HepG2 (cell line): ENCODE measurements around the gene ZBED1. TPM values are rescaled to one million over a fixed set of nuclear protein-coding genes. Genes with fewer than 3 reads are reported as not detected.

Experiments
- ATAC-seq: fragments of 200-7000 bp; cut with Tn5 transposase; 3 replicates; pipeline ENCODE4 v1.9.1; 2020; ENCODE audit warnings: mild to moderate bottlenecking, moderate library complexity
- Bru-seq: library from RNA; stranded (reverse); fragments of 400-500 nt; gene quantifications from one replicate; lab custom pipeline; 2021; lab: Mats Ljungman, UMichigan
- BruChase-seq, 2 experiments: library from RNA; stranded (reverse); fragments of 400-500 nt; gene quantifications; one replicate each; lab custom pipeline; 2021; lab: Mats Ljungman, UMichigan
- BruUV-seq: library from RNA; stranded (reverse); fragments of 400-500 nt; replicated peaks from 2 replicates; lab custom pipeline; 2021; lab: Mats Ljungman, UMichigan
- CTCF ChIA-PET: fragments of 300-600 bp; formaldehyde crosslinking; extraction: SDS; loops from one replicate; lab custom pipeline; 2021; ENCODE audit warnings: low total read pairs, inconsistent platforms, low intra/inter-chr PET ratio; lab: Yijun Ruan, JAX
- POLR2A ChIA-PET: fragments of 350-600 bp; sonication (Branson Sonifier 250); formaldehyde crosslinking; loops from one replicate; lab custom pipeline; 2020; ENCODE audit warnings: antibody characterized with exemption, inconsistent platforms; lab: Yijun Ruan, JAX
- DNase-seq: peaks from one replicate; pipeline ENCODE4 v3.0.0-alpha.2; 2015; ENCODE audit warnings: low spot score
- FAIRE-seq: peaks from 3 replicates; lab custom pipeline; 2011; peaks lifted over from hg19 to GRCh38; lab: Jason Lieb, UNC
- H2AFZ ChIP-seq: one replicate; pipeline ENCODE4 v1.6.1; 2011; ENCODE audit warnings: low read length, inconsistent platforms
- H3K27ac ChIP-seq: fragments of 300-600 bp; 3 replicates; pipeline ENCODE4 v1.8.0; 2011; ENCODE audit warnings: mixed run types, mild to moderate bottlenecking, mixed read lengths, low read length, inconsistent platforms; ENCODE audit not compliant: insufficient read depth; ENCODE audit errors: extremely low read length
- H3K27me3 ChIP-seq, 2 experiments: fragments of 200-600 bp in 1 of 2; 2 replicates in 1 of 2; 3 replicates in 1 of 2; pipeline versions ENCODE4 v1.6.0 to v1.8.0; 2011; ENCODE audit warnings: low read length in 2 of 2, mild to moderate bottlenecking in 2 of 2, moderate library complexity in 2 of 2, inconsistent platforms in 1 of 2; ENCODE audit not compliant: insufficient read depth in 2 of 2, control insufficient read depth in 1 of 2
- H3K36me3 ChIP-seq, 2 experiments: fragments of 200-600 bp in 1 of 2; replicated peaks in 1 of 2; 2 replicates in 1 of 2; 3 replicates in 1 of 2; pipeline versions ENCODE4 v1.5.1 to v1.8.0; 2011; ENCODE audit warnings: low read length in 2 of 2, inconsistent platforms in 1 of 2; ENCODE audit not compliant: insufficient read depth in 2 of 2, control insufficient read depth in 1 of 2
- H3K4me1 ChIP-seq: 2 replicates; pipeline ENCODE4 v1.5.1; 2012; ENCODE audit warnings: low read length, inconsistent platforms; ENCODE audit not compliant: insufficient read depth
- H3K4me2 ChIP-seq: 2 replicates; pipeline ENCODE4 v1.6.0; 2011; ENCODE audit warnings: low read depth, low read length, inconsistent platforms
- H3K4me3 ChIP-seq, 3 experiments: fragments of 200-600 bp in 1 of 3; sonication (generic), shearing (Covaris generic) in 1 of 3; replicated peaks in 1 of 3; 2 replicates each; pipeline ENCODE4 v1.5.1; 2011 to 2016; ENCODE audit warnings: low read length in 3 of 3, inconsistent platforms in 2 of 3, low read depth in 2 of 3, mild to moderate bottlenecking in 2 of 3, control low read depth in 1 of 3, mixed read lengths in 1 of 3; ENCODE audit not compliant: insufficient read depth in 1 of 3
- H3K79me2 ChIP-seq: one replicate; pipeline ENCODE4 v1.6.1; 2011; ENCODE audit warnings: low read length, inconsistent platforms; ENCODE audit not compliant: insufficient read depth
- H3K9ac ChIP-seq: 2 replicates; pipeline ENCODE4 v1.6.0; 2011; ENCODE audit warnings: mild to moderate bottlenecking, low read depth, low read length, inconsistent platforms; ENCODE audit not compliant: insufficient read depth
- H3K9me3 ChIP-seq: 2 replicates; pipeline ENCODE4 v1.5.1; 2012; ENCODE audit warnings: mild to moderate bottlenecking, low read length
- H4K20me1 ChIP-seq: 2 replicates; pipeline ENCODE4 v1.6.0; 2011; ENCODE audit warnings: inconsistent platforms, mild to moderate bottlenecking, low read length, moderate library complexity; ENCODE audit not compliant: insufficient read depth
- BRD4 ChIP-seq: sonication (generic); formaldehyde crosslinking; IDR thresholded peaks from 2 replicates; pipeline ENCODE4 v1.4.0; 2020; ENCODE audit warnings: missing genetic modification reagents
- CBX5 ChIP-seq: sonication (generic); formaldehyde crosslinking; IDR thresholded peaks from 2 replicates; pipeline ENCODE4 v1.4.0; 2020; ENCODE audit warnings: missing genetic modification reagents, borderline replicate concordance
- ESRRA ChIP-seq: sonication (generic); formaldehyde crosslinking; IDR thresholded peaks from 2 replicates; pipeline ENCODE4 v1.5.1; 2020; ENCODE audit warnings: mild to moderate bottlenecking, low read depth, missing genetic modification reagents
- KLF12 ChIP-seq: sonication (generic); formaldehyde crosslinking; IDR thresholded peaks from 2 replicates; pipeline ENCODE4 v1.4.0; 2020; ENCODE audit warnings: missing genetic modification reagents, borderline replicate concordance
- MEIS1 ChIP-seq: sonication (generic); formaldehyde crosslinking; IDR thresholded peaks from 2 replicates; pipeline ENCODE4 v1.9.0; 2021; ENCODE audit warnings: mild to moderate bottlenecking, missing genetic modification reagents, moderate library complexity, borderline replicate concordance
- POLR2A ChIP-seq, 2 experiments: IDR thresholded peaks; 2 replicates each; pipeline ENCODE4 v1.6.1; 2011; ENCODE audit warnings: low read depth in 2 of 2, low read length in 2 of 2, mild to moderate bottlenecking in 1 of 2, moderate library complexity in 1 of 2; ENCODE audit not compliant: insufficient read depth in 1 of 2
- RXRA ChIP-seq: sonication (generic); formaldehyde crosslinking; IDR thresholded peaks from 2 replicates; pipeline ENCODE4 v1.5.1; 2020; ENCODE audit warnings: missing genetic modification reagents
- YEATS4 ChIP-seq: sonication (generic); formaldehyde crosslinking; IDR thresholded peaks from 2 replicates; pipeline ENCODE4 v1.4.0; 2020; ENCODE audit warnings: missing genetic modification reagents, borderline replicate concordance
- ZNF160 ChIP-seq: sonication (generic); formaldehyde crosslinking; IDR thresholded peaks from 2 replicates; pipeline ENCODE4 v1.8.0; 2022; ENCODE audit warnings: mild to moderate bottlenecking, inconsistent platforms, missing genetic modification reagents
- ZNF530 ChIP-seq: sonication (generic); formaldehyde crosslinking; IDR thresholded peaks from 2 replicates; pipeline ENCODE4 v1.5.0; 2020; ENCODE audit warnings: low read depth, mild to moderate bottlenecking, missing genetic modification reagents
- ZNF660 ChIP-seq: sonication (generic); formaldehyde crosslinking; IDR thresholded peaks from 2 replicates; pipeline ENCODE4 v1.5.1; 2020; ENCODE audit warnings: mild to moderate bottlenecking, low read depth, missing genetic modification reagents, borderline replicate concordance
- ZSCAN22 ChIP-seq: sonication (generic); formaldehyde crosslinking; IDR thresholded peaks from 2 replicates; pipeline ENCODE4 v1.4.0; 2020; ENCODE audit warnings: mild to moderate bottlenecking, missing genetic modification reagents
- WGBS: methylation state at CpG from one replicate; pipeline ENCODE4 v1.1.6; 2017; ENCODE audit warnings: low lambda C conversion rate; 5-methylcytosine and 5-hydroxymethylcytosine counted together
- in situ Hi-C: cut with HindIII; loops from 2 replicates; pipeline ENCODE4 v1.10.0; 2017; ENCODE audit warnings: low pct_unique_long_range_greater_than_20kb; ENCODE audit not compliant: extremely low pct_ligation_motif_present
- intact Hi-C: fragments of 100-400 bp; cut with micrococcal nuclease; formaldehyde crosslinking; loops from one replicate; pipeline ENCODE4 v1.10.0; 2022; ENCODE audit not compliant: unreplicated experiment
- long read RNA-seq, 2 experiments: library from RNA in 1 of 2; library from polyadenylated mRNA in 1 of 2; stranded (forward) in 1 of 2; unstranded in 1 of 2; transcript quantifications; one replicate each; pipeline ENCODE4 v2.0.0, GENCODE V29; 2019 to 2022
- polyA minus RNA-seq, 3 experiments: library from RNA; depleted of rRNA, polyadenylated mRNA; stranded (reverse); fragments of >200 nt; gene quantifications; 2 replicates each; pipeline ENCODE4 v1.2.3, GENCODE V29; 2011; ENCODE audit warnings: low replicate concordance in 1 of 3
- polyA plus RNA-seq, 8 experiments: library from polyadenylated mRNA; depleted of rRNA in 3 of 8; stranded (reverse) in 7 of 8; unstranded in 1 of 8; fragments of >200 nt; fragmentation: Illumina TruSeq in 4 of 8; extraction: Trizol in 4 of 8; gene quantifications; 2 replicates each; pipeline versions ENCODE4 v1.2.1 to v1.2.3, GENCODE V29; 2011 to 2016; ENCODE audit warnings: low read depth in 4 of 8, missing spikeins in 1 of 8, mixed read lengths in 1 of 8; ENCODE audit not compliant: insufficient read depth in 1 of 8
- total RNA-seq, 5 experiments: library from RNA; depleted of rRNA; stranded (reverse); fragments of >200 nt; fragmentation: Illumina TruSeq; extraction: Trizol; gene quantifications; 2 replicates each; pipeline ENCODE4 v1.2.3, GENCODE V29; 2016; ENCODE audit warnings: low read depth in 1 of 5
- TF ChIP-seq, protein P1 (sequence below): sonication (generic); formaldehyde crosslinking; conservative IDR thresholded peaks from 2 replicates; pipeline ENCODE4 v1.4.0; 2020; ENCODE audit warnings: missing genetic modification reagents
- TF ChIP-seq, protein P2 (sequence below): sonication (generic); formaldehyde crosslinking; conservative IDR thresholded peaks from 2 replicates; pipeline ENCODE4 v1.4.0; 2020; ENCODE audit warnings: mild to moderate bottlenecking, missing genetic modification reagents, moderate library complexity

ZBED1 gene
- 28.9 and 29.8 TPM in 2 replicates for total RNA-seq (2016; rRNA removed; fragmentation: Illumina TruSeq; extraction: Trizol)
- 4.7 and 6.3 TPM in 2 replicates for total RNA-seq (2016; cell fraction: cytosol; rRNA removed; fragmentation: Illumina TruSeq; extraction: Trizol; ENCODE audit: low read depth)
- 24.4 and 29.9 TPM in 2 replicates for total RNA-seq (2016; cell fraction: insoluble cytoplasmic fraction; rRNA removed; fragmentation: Illumina TruSeq; extraction: Trizol)
- total RNA-seq (2016; cell fraction: membrane; rRNA removed; fragmentation: Illumina TruSeq; extraction: Trizol) = 21.5 and 24.7 TPM in 2 replicates
- total RNA-seq (2016; cell fraction: nucleus; rRNA removed; fragmentation: Illumina TruSeq; extraction: Trizol) = 14.1 and 17.2 TPM in 2 replicates
- 20.0 and 24.1 TPM in 2 replicates for polyA plus RNA-seq (2011; rRNA removed)
- 17.2 and 25.9 TPM in 2 replicates for polyA plus RNA-seq (2011; cell fraction: cytosol; rRNA removed)
- 15.2 and 18.2 TPM in 2 replicates for polyA plus RNA-seq (2011; cell fraction: nucleus; rRNA removed)
- 18.2 TPM in 2 replicates for polyA plus RNA-seq (2012)
- polyA plus RNA-seq (2016; cell fraction: cytosol; fragmentation: Illumina TruSeq; extraction: Trizol; ENCODE audit: low read depth) = 3.0 and 3.2 TPM in 2 replicates
- polyA plus RNA-seq (2016; cell fraction: insoluble cytoplasmic fraction; fragmentation: Illumina TruSeq; extraction: Trizol; ENCODE audit: low read depth) = 25.3 and 26.7 TPM in 2 replicates
- 10.1 and 11.7 TPM in 2 replicates for polyA plus RNA-seq (2016; cell fraction: membrane; fragmentation: Illumina TruSeq; extraction: Trizol; ENCODE audit: low read depth)
- 17.2 and 17.7 TPM in 2 replicates for polyA plus RNA-seq (2016; cell fraction: nucleus; fragmentation: Illumina TruSeq; extraction: Trizol; ENCODE audit: insufficient read depth, low read depth)
- polyA minus RNA-seq (2011; rRNA and poly(A)+ RNA removed; ENCODE audit: low replicate concordance) = 51.4 and 60.3 TPM in 2 replicates
- polyA minus RNA-seq (2011; cell fraction: cytosol; rRNA and poly(A)+ RNA removed) = 25.4 and 30.2 TPM in 2 replicates
- polyA minus RNA-seq (2011; cell fraction: nucleus; rRNA and poly(A)+ RNA removed) = 10.9 and 13.4 TPM in 2 replicates
- percentile 92 among the genes with signal in this experiment for Bru-seq, nascent RNA
- BruChase-seq, experiment 1, labeled RNA remaining after a 6-hour chase = percentile 97 among the genes with signal in this experiment
- percentile 98 among the genes with signal in this experiment for BruChase-seq, experiment 2, labeled RNA remaining after a 2-hour chase
- long read RNA-seq, experiment 1, full-length matches to known transcripts = 21 of 39 reads
- long read RNA-seq, experiment 1, partial matches to known transcripts = 0 of 39 reads
- long read RNA-seq, experiment 1, other reads (novel, unspliced or antisense) = 18 of 39 reads
- long read RNA-seq, experiment 2, full-length matches to known transcripts = 53 of 112 reads
- long read RNA-seq, experiment 2, partial matches to known transcripts = 0 of 112 reads
- long read RNA-seq, experiment 2, other reads (novel, unspliced or antisense) = 59 of 112 reads

DNA sequence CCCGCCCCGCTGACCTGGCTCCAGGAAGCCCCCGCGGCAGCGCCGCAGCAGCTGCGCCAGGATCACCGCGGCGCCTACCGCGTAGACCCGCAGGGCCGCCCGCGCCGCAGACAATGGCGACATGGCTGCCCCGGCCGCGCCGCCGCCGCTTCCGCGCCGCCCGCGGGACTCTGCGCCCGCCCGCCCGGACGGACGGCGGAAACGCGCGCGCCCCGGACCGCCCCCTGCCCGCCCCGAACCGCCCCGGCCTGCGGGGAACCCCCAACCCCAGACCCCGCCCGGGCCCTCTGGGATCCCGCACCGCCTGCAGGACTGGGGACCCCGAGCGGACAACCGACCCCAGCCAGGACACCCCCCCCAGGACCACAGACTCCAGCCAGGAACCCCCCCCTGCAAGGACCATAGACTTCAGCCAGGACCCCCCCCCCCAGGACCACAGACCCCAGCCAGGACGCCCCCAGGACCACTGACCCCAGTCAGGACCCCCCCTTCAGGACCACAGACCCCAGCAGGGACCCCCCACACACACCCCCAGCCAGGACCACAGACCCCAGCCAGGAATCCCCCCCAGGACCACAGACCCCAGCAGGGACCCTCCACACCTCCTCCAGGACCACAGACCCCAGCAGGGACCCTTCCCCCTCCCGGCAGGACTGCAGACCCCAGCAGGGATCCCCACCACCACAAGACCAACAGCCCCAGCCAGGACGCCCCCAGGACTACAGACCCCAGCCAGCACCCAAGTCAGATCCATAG, at the start of gene ZBED1, which contains the start of gene DHRSX:
Gene ZBED1, minus strand, starts transcription at position 174 of the 756 bp plus-strand sequence. CDS start 10,257 bp downstream, outside the sequence.
Gene DHRSX, minus strand, starts transcription at position 174 of the 756 bp plus-strand sequence. Its CDS starts 51 bp downstream, at position 123.
- Histone ChIP-seq H3K4me2 (peak within 1 kb of the TSS; percentile 87), H3K9ac (peak within 1 kb of the TSS; percentile 89), H4K20me1 (no peaks in the 10 kb centered on the region), H3K36me3 (no peaks in the 10 kb centered on the region), H2AFZ (no peak within 1 kb of the TSS), H3K9me3 (no peaks in the 10 kb centered on the region), H3K27ac (peak within 1 kb of the TSS; percentile 92), H3K4me3 (peak within 1 kb of the TSS; percentile 87 to 99 (median 91)), H3K4me1 (peaks cover 49% of the 10 kb centered on the region), H3K79me2 (peaks cover 34% of the 10 kb centered on the region), H3K27me3 (no peaks in the 10 kb centered on the region; a peak in 1 of 5 replicates)
- ChIA-PET POLR2A (no interaction called here), CTCF (no interaction called here)
- BruUV-seq = no TSS peak
- in situ Hi-C loops = no loop called here
- FAIRE-seq (no peak), ATAC-seq (peak; percentile 21), DNase-seq (no peak)
- 43% methylated on average over 1 of the region's 57 CpGs for WGBS
- intact Hi-C loops = no loop called here
- TF ChIP-seq ZSCAN22 (CRISPR knock-in tag) = no peak
- TF ChIP-seq YEATS4 = peak; percentile 69; the same call in 1 of the 2 replicates
- no peak for TF ChIP-seq ZNF660 (CRISPR knock-in tag)
- no peak for TF ChIP-seq ZNF530 (CRISPR knock-in tag)
- TF ChIP-seq, protein P1, sequence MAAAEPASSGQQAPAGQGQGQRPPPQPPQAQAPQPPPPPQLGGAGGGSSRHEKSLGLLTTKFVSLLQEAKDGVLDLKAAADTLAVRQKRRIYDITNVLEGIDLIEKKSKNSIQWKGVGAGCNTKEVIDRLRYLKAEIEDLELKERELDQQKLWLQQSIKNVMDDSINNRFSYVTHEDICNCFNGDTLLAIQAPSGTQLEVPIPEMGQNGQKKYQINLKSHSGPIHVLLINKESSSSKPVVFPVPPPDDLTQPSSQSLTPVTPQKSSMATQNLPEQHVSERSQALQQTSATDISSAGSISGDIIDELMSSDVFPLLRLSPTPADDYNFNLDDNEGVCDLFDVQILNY = no peak
- TF ChIP-seq, protein P2, sequence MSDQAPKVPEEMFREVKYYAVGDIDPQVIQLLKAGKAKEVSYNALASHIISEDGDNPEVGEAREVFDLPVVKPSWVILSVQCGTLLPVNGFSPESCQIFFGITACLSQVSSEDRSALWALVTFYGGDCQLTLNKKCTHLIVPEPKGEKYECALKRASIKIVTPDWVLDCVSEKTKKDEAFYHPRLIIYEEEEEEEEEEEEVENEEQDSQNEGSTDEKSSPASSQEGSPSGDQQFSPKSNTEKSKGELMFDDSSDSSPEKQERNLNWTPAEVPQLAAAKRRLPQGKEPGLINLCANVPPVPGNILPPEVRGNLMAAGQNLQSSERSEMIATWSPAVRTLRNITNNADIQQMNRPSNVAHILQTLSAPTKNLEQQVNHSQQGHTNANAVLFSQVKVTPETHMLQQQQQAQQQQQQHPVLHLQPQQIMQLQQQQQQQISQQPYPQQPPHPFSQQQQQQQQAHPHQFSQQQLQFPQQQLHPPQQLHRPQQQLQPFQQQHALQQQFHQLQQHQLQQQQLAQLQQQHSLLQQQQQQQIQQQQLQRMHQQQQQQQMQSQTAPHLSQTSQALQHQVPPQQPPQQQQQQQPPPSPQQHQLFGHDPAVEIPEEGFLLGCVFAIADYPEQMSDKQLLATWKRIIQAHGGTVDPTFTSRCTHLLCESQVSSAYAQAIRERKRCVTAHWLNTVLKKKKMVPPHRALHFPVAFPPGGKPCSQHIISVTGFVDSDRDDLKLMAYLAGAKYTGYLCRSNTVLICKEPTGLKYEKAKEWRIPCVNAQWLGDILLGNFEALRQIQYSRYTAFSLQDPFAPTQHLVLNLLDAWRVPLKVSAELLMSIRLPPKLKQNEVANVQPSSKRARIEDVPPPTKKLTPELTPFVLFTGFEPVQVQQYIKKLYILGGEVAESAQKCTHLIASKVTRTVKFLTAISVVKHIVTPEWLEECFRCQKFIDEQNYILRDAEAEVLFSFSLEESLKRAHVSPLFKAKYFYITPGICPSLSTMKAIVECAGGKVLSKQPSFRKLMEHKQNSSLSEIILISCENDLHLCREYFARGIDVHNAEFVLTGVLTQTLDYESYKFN = no peak
- no peak for TF ChIP-seq ESRRA (CRISPR knock-in tag)
- TF ChIP-seq MEIS1 (CRISPR knock-in tag) = no peak
- no peak for TF ChIP-seq CBX5
- TF ChIP-seq KLF12 (CRISPR knock-in tag) = 0 out of 2 replicates have a peak, but pooled peaks have one; percentile 16
- TF ChIP-seq BRD4 (CRISPR knock-in tag) = 0 out of 2 replicates have a peak, but pooled peaks have one; percentile 53
- 0 out of 2 replicates have a peak, but pooled peaks have one; percentile 4 for TF ChIP-seq RXRA
- TF ChIP-seq ZNF160 (CRISPR knock-in tag) = 0 out of 2 replicates have a peak, but pooled peaks have one; percentile 28
- peak in 1 of 2 experiments; percentile 34; a peak in 1 of 4 replicates for TF ChIP-seq POLR2A (IDR thresholded peaks at IDR 0.05; ENCODE audit: insufficient read depth in 1 of 2, low read depth in 2 of 2, low read length in 2 of 2)
